ENCODE results near the gene CNNM4.

The CNNM4 gene

GRCh38 chr2:96852667-96853066 lies 92.0 kb downstream of the CNNM4 start:
- DNase-seq (ENCODE audit: insufficient read length, low spot score) (no peak), FAIRE-seq (no peak)

DNA sequence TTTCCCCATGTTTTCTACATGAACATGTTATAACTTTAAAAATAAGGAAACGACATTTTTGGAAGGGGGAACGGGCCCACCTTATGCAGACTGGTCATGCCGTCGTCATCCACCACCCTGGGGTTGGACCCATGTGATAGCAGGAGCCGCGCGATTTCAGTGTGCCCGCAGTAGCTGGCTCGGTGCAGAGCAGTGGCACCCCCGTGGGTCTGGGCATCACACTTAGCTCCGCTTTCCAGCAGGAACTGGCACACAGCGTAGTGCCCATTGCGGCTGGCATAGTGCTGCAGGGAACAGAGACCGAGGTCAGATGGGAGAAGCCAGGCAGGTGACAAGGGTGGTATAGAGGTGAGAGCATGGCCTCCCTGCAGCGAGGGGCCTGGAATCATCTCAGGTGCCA lies 92.6 kb downstream of the CNNM4 start:
- FAIRE-seq: no peak

DNA sequence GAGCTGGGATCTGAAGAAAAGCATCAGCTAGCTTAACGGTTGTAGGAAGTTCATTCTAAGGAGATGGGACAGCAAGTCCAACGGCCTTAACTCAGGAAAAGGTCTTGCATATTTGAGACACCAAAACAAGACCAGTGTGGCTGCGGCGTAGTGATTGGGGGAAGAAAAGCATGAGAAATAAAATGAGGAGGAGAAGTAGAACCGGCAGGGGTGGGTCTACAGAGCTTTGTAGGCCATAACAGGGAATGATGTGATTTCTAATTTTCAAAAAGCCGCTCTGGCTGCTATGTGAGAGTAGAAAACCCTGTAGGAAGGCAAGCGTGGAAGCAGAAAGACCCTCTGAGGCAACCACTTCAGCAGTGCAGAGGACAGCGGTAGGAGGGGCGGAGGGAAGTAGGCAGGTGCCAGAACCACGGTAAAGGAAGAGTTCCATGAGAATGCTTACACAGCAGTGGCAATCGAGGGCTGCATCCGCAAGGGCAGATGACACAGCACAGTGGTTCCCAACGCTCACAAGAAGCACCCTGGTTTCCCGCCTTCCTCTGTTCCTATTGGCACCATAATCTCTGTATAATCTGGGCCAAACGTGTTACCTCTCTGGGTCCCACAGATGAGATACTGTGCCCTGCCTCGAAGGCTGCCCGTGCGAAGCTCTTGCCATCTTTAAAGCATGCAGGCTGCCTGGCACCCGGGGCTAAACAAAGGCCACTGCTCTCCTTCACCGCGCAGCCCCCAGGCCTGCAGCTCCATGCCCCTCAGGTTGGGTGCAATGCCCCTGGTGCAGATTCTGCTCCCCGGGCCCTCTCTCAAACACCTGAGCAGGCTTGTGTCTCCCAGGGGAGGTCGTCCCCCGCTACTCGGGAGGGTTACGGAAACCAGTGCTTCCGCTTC lies 96.3 kb downstream of the CNNM4 start:
- DNase-seq (ENCODE audit: insufficient read length, low spot score) (no peak), FAIRE-seq (peak; percentile 42)

More for the DNA sequence above, 92.6 kb downstream of the CNNM4 start:
- DNase-seq (ENCODE audit: insufficient read length, low spot score): no peak

- FAIRE-seq: peak; percentile 95
These were observed 97.1 kb downstream of the CNNM4 start, which contains the start of gene ANKRD39 for GRCh38 chr2:96857667-96858372. Gene ANKRD39 (minus strand): TSS chr2:96858016. CDS start chr2:96857987, 29 bp downstream.

GRCh38 chr2:96859099-96859649 lies 98.5 kb downstream of the CNNM4 start:
- FAIRE-seq (peak; percentile 4), DNase-seq (ENCODE audit: insufficient read length, low spot score) (no peak)

More at GRCh38 chr2:96857667-96858372, 97.1 kb downstream of the CNNM4 start, which contains the start of gene ANKRD39:
- DNase-seq (ENCODE audit: insufficient read length, low spot score): peak; percentile 100

- no peak for FAIRE-seq
- no peak for DNase-seq (ENCODE audit: insufficient read length, low spot score)
These were observed 99.0 kb downstream of the CNNM4 start for GRCh38 chr2:96859681-96860064.

GRCh38 chr2:96860065-96861029 lies 99.6 kb downstream of the CNNM4 start:
- DNase-seq (ENCODE audit: insufficient read length, low spot score) (no peak), FAIRE-seq (no peak)

DNA sequence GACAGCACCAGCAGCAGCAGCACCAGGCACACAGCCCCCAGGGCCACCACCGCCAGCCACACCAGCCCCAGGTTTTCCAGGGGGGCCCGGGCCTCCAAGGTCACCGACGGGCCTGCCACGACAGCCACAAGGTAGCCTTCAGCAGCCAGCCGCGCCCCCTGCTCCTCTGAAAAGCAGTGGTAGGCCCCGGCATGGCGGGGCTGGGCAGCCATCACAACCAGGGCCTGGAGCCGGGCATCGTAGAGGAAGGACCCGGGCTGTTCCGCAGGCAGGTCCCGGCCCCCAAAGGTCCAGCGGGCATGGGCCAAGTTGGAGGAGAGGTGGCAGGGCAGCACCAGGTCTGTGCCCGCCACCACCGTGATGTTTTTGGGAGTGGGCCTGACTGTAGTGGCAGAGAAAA lies 100.4 kb downstream of the CNNM4 start:
- DNase-seq (ENCODE audit: insufficient read length, low spot score) (no peak), FAIRE-seq (no peak)

Measured in HTR-8/SVneo (cell line).